Mucosa of gallbladder (tissue), 1 donor: ENCODE results near the gene MGA. TPM values are rescaled to one million over a fixed set of nuclear protein-coding genes. Genes with fewer than 3 reads are reported as not detected.

Experiments used
- DNase-seq: peaks from one replicate; pipeline ENCODE4 v3.0.0-alpha.2; 2020; ENCODE audit warnings: low spot score
- total RNA-seq: library from RNA; stranded (reverse); gene quantifications from one replicate; pipeline ENCODE4 v1.2.1, GENCODE V29; 2021
- donor health status: DM: no; HTN: no; CAD: no.

The MGA gene
- total RNA-seq, 1 donor from 2014 or later = 39.4 TPM

- no peak for DNase-seq
Measured at GRCh38 chr15:41782371-41783282, 122.4 kb downstream of the MGA start.

- DNase-seq = no peak
Measured at GRCh38 chr15:41783296-41783695, 123.1 kb downstream of the MGA start.

GRCh38 chr15:41788262-41788661 is 128.1 kb downstream of the MGA start:
- no peak for DNase-seq

GRCh38 chr15:41789236-41789635 is 129.0 kb downstream of the MGA start:
- no peak for DNase-seq

- no peak for DNase-seq
Measured at GRCh38 chr15:41789662-41790061, 129.5 kb downstream of the MGA start.

GRCh38 chr15:41790169-41790568 is 130.0 kb downstream of the MGA start:
- no peak for DNase-seq

GRCh38 chr15:41790756-41791546 is 130.7 kb downstream of the MGA start:
- no peak for DNase-seq

GRCh38 chr15:41791547-41791937 is 131.3 kb downstream of the MGA start:
- DNase-seq = no peak

GRCh38 chr15:41792000-41792637 is 131.9 kb downstream of the MGA start:
- DNase-seq = no peak

GRCh38 chr15:41794081-41794480 is 133.9 kb downstream of the MGA start:
- DNase-seq = no peak

- DNase-seq = no peak
Measured at GRCh38 chr15:41795996-41796856, 136.0 kb downstream of the MGA start.

- no peak for DNase-seq
Measured at GRCh38 chr15:41797201-41797944, 137.2 kb downstream of the MGA start.

GRCh38 chr15:41798607-41799487 is 138.6 kb downstream of the MGA start:
- no peak for DNase-seq

- no peak for DNase-seq
Measured at GRCh38 chr15:41799488-41799805, 139.2 kb downstream of the MGA start.

GRCh38 chr15:41801185-41801584 is 141.0 kb downstream of the MGA start:
- no peak for DNase-seq

GRCh38 chr15:41801850-41802455 is 141.7 kb downstream of the MGA start:
- DNase-seq = no peak

GRCh38 chr15:41804361-41804760 is 144.2 kb downstream of the MGA start:
- DNase-seq = no peak

- no peak for DNase-seq
Measured at GRCh38 chr15:41804916-41805666, 144.9 kb downstream of the MGA start.

GRCh38 chr15:41805711-41806110 is 145.5 kb downstream of the MGA start:
- no peak for DNase-seq
